ENCODE data around the gene EXOC1.
"Not testable (repeated sequence)": the region's sequence is repeated elsewhere in the genome, so short reads cannot be mapped to it uniquely, and the experiment has no call there.

EXOC1 gene, protein sequence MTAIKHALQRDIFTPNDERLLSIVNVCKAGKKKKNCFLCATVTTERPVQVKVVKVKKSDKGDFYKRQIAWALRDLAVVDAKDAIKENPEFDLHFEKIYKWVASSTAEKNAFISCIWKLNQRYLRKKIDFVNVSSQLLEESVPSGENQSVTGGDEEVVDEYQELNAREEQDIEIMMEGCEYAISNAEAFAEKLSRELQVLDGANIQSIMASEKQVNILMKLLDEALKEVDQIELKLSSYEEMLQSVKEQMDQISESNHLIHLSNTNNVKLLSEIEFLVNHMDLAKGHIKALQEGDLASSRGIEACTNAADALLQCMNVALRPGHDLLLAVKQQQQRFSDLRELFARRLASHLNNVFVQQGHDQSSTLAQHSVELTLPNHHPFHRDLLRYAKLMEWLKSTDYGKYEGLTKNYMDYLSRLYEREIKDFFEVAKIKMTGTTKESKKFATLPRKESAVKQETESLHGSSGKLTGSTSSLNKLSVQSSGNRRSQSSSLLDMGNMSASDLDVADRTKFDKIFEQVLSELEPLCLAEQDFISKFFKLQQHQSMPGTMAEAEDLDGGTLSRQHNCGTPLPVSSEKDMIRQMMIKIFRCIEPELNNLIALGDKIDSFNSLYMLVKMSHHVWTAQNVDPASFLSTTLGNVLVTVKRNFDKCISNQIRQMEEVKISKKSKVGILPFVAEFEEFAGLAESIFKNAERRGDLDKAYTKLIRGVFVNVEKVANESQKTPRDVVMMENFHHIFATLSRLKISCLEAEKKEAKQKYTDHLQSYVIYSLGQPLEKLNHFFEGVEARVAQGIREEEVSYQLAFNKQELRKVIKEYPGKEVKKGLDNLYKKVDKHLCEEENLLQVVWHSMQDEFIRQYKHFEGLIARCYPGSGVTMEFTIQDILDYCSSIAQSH

DNA sequence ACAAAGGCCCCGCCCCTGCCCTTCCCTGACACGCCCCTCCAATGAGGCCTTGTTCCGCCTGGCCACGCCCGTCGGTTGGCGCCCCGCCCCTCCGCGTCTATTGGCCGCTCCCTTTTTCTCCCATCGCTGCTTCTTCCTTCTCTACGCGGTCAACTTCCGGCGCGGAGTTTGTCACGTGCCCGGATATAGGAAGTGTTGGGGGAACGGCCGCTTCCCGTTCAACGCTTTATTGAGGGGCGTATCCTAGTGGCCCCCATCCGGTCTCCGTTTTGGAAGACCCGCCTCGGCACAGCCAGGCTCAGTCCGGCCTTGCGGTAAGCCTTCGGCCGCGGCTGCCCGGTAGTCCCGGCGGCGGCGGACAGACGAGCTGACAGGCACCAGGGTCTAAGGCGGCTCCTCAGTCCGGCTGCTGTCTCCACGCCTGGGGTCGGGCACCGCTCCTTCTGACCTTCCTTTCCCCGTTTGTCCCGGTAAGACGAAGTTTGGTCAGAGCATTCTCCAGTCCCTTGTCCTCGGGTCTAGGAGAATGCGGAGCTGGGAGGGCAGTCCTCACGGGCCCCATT is at the start of gene EXOC1:
Gene EXOC1, plus strand, starts transcription at position 165 of the 563 bp plus-strand sequence. CDS start 4,676 bp downstream, outside the sequence.
- in situ Hi-C loops (cut with MboI; ENCODE audit: low sequenced_read_pairs) = loop anchor here (25.0 kb wide), 1 partner anchor 466 kb away; the partner anchor contains the start of gene TMEM165

DNA sequence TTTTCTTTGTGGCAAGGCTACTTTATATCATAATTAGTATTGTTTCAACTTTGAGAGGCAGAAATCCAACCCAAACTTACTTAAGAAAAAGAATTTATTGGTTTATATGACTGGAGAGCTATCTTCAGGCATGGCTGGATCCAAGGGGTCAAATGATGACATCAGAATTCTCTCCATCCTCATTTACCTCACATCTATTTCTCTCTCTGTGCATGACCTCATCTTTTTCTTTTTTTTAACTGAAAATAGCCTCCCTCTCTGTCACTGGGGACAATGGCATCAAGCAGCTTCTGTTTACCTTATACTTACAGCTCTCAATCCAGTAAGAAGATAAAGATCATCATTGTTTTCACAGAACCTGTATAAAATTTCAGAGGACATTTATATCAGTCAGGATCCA is 45.9 kb upstream of the EXOC1 start:
- in situ Hi-C loops (cut with MboI; ENCODE audit: low sequenced_read_pairs) = no loop called here

DNA sequence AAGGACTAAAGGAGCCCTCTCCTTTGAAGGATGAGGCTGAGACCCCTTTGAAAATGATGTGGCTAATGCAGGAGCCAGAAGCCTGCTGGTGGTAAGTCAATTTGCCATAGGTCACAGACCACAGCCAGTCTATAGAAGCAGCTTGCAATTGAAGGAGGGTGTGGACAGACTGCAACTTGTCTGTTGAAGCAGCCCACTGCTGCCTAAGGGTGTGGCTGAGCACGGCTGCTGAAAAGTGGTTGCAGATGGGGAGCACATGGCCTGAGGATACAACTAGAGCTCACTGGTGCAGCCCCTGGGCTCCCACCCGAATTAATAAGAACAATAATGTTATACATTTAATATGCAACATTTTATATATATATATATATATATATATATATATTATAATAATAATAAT is 45.3 kb upstream of the EXOC1 start:
- in situ Hi-C loops (cut with MboI; ENCODE audit: low sequenced_read_pairs) = no loop called here

DNA sequence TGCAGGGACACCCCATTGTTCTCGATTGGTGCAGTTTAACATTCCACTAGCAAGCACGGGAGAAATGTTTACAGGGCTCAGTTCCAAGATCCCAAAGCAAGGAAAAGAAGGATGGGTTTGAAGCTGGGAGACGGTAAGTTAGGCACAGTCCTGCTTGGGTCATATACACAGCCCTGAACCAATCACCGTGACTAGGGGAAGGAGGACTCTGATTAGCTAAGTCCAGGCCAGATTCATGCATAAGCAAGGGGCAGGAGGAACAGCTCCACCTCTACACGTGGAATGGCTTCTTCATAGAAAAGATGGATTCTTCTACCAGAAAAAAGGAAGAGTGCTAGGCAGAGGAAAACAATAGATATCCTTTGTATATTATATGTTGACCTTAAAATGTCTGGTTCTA is 44.8 kb upstream of the EXOC1 start:
- in situ Hi-C loops (cut with MboI; ENCODE audit: low sequenced_read_pairs) = no loop called here

DNA sequence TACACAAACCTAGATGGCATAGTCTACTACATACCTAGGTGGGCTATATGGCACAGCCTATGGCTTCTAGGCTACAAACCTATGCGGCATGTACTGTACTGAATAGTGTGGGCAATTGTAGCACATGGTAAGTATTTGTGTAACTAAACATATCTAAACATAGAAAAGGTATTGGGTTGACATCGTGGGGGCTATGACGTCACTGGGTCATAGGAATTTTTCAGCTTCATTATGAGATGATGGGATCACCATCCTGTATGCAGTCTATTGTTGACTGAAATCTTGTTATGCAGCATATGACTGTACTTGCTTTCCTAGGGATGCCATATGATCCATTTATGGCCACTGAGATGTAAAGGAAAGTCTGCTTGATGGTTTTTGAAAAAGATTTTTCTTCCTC is 35.8 kb upstream of the EXOC1 start:
- in situ Hi-C loops (cut with MboI; ENCODE audit: low sequenced_read_pairs) = no loop called here

DNA sequence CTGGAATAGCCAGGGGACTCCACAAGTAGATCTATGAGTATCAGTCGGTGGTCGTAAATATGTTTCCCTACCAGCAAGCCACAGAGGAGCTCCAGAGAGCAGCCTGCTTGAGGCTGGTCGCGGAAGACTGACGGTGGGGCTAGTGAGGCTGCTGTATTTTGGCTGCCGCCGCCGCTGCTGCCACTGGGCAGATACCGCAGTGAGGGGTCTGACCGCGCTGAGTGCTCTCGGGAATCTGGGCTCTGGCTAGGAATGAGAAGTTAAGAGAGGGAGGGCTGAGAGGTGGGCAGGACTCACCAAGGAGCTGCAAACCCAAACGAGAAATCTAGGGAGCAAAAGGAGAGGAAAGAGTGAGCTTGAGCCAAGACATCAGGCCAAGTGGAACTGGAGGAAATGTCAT is 33.8 kb upstream of the EXOC1 start, which contains the start of gene EXOC1L:
Gene EXOC1L, plus strand, starts transcription at position 157 of the 400 bp plus-strand sequence. Its CDS starts 237 bp downstream, at position 394.
- in situ Hi-C loops (cut with MboI; ENCODE audit: low sequenced_read_pairs) = no loop called here

DNA sequence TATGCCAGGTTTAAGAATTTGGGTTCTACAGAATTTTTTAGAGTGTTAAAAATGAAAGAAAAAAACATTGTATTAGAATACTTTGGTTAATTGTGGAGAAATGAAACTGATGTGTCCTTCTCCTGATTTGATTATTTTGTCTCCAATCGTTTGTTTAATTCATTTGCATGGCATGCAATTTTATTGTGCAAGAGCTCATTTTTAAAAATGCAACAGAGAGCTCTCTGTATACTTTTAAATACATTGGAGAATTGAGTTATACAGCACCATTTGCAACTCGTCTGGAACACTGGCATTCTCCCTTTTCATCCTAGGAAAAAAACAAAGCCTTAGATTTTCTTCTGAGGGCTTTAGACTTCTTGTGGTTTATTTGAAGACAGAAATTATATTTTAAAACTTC is 33.2 kb upstream of the EXOC1 start:
- in situ Hi-C loops (cut with MboI; ENCODE audit: low sequenced_read_pairs) = no loop called here

DNA sequence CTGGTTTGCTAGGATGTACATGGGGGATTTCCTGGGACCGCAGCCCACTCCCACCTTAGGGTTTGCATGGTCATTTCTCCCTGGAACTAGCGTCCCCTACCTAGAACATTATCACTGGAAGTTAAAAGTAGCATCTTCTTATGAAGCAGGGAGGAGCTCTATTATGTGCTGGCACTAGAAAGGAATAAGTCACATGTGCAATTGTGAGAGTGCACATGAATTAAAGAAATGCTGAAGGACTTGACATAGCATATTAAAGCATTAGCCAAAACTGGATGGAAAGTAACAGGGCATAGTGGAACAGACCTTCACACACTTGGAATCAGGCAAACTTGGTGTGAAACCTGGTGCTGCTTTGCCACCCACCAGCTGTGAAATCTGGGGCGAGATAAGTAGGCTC is 31.1 kb upstream of the EXOC1 start:
- in situ Hi-C loops (cut with MboI; ENCODE audit: low sequenced_read_pairs) = no loop called here

DNA sequence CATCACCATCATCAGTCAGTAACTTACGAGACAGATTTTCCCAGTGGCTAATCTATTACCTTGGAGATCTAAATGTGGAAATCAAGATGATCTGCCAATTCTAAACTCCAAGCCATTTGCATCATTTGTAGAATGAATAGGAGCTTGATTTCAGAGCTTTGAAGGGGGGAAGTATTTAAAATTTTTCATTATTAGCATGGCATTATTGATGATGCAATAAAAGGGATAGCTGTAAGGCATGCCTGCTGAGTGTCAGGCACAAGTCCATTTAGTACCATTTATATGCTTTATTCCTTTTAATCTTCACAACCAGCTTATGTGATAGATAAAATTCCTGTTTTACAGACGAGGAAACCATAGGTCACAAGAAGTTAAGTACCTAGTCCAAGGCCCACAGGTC is 28.6 kb upstream of the EXOC1 start:
- in situ Hi-C loops (cut with MboI; ENCODE audit: low sequenced_read_pairs) = no loop called here

DNA sequence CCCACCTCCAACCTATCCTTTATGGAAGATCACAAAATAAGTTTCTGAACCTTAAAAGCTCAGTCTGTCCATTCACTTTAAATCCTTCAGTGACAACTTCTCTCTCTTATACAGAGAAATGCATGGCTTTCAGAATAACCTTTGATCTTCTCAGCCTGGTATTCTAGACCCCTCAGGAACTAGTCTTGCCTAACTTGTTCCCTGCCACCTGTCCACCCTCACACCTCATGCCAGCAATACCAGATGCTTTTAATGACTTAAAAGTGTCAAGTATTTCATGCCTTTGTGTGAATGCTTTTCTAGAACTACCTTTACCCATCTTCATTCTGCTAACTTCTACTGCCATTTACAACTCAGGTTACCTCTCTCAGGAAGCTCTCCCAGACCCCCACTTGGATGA is 26.5 kb upstream of the EXOC1 start:
- in situ Hi-C loops (cut with MboI; ENCODE audit: low sequenced_read_pairs) = no loop called here

DNA sequence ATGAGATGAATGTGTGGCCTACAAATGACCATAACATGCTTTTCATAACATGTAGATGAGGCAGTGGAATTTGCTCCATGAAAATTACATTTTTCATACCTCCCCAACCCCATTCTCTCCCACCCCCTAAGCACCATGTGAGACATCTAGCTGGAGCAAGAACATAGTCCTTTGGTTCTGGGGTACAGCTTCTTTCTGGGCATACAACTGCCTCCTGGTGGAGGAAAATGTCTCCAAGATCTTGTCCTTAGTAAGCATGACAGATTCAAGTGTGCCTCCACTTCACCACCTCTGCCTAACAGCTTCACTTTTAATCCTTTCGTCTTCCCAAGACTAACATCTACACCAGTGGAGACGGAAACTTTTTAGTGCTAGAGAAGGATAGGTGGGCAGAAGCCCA is 25.9 kb upstream of the EXOC1 start:
- in situ Hi-C loops (cut with MboI; ENCODE audit: low sequenced_read_pairs) = no loop called here

DNA sequence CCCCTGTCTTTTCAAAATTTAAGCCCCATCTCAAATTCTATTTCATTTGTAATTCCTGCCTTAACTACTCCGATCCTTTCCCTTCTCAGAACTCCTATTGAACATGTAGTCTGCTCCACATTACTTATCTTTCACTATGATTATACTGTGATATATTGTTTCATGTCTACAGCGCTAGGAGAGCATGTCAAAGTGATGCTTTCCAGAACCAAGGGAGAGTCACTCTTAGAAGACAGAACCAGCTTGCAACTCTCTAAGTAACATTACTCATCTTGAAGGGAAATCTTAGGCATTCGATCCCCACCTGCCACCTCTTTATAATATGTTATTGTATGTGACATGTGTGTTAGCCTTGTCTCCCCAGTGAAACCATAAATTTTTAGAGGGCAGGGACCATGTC is 23.4 kb upstream of the EXOC1 start:
- in situ Hi-C loops (cut with MboI; ENCODE audit: low sequenced_read_pairs) = no loop called here

DNA sequence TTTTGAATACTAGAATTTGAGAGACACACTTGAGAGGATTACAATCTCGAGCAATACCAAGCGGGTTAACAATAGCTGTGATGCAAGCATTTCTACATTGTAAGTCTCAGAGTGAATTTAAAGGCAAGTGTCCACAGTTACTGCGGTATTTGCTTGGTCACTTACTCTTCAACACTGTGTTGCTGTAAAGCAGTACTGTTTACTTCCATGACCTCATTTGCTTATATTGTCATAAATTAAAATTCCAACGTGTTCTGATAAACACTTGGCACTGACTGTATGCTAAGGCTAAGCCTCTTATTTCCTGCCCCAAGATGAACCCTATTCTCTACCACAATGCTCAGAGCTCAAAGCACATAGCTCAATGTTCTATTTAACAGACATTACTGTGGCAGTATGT is 22.7 kb upstream of the EXOC1 start:
- in situ Hi-C loops (cut with MboI; ENCODE audit: low sequenced_read_pairs) = no loop called here

DNA sequence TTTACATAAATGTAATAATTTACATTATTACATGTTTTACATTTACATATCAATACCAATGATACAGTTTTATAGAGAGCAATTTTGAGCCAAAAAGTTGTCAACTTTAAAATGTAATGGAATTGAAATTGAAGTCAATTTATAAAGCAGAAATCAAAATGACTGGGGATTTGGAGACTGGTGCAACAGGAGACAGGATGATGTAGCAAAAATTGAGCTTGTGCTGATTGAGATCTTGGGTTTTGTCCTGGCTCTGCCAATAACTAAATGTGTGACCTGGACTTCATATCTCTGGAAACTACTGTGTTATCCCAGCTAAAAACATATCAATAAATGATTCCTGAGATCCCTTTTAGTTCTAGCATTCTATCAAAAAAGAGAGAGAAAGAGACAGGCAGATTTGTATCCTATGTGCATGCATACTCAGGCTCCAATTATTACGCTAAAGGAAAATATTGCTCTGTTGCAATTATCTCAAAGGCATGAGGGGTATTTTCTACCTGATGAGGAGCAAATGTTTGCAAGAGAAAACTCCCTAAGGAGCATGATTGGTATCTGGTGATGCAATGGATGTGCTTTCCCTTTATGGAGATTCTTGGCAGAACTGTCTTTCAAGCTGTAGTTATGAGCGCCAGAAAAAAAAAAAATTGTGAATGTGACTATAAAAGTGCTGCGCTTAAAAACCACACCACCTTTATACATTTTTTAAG is 19.2 kb upstream of the EXOC1 start:
- in situ Hi-C loops (cut with MboI; ENCODE audit: low sequenced_read_pairs) = no loop called here

DNA sequence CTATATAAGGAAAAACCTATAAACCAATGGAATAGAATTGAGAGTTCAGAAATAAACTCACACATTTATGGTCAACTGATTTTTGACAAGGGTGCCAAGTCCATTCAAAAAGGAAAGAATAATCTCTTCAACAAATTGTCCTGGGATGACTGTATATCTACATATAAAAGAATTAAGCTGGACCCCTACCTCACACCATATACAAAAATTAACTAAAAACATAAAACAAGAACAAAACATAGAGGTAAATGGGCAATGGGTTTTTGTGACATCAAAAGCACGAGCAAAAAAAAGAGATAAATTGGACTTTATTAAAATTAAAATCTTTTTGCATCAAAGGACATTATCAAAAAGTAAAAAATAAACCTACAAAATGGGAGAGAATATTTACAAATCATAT is 15.5 kb upstream of the EXOC1 start:
- in situ Hi-C loops (cut with MboI; ENCODE audit: low sequenced_read_pairs) = no loop called here

DNA sequence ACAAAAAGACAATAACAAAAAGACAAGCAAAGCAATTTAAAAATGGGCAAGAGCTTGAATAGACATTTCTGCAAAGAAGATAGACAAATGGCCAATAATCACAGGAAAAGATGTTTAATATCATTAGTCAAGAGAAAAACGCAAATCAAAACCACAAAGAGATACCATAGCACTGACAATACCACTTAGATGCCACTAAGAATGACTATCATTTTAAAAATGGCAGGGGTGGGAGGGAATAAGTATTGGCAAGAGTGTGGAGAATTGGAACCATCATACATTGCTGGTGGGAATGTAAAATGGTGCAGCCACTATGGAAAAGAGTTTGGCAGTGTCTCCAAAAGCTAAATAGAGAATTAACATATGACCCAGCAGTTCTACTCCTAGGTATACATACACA is 15.1 kb upstream of the EXOC1 start:
- in situ Hi-C loops (cut with MboI; ENCODE audit: low sequenced_read_pairs) = no loop called here

DNA sequence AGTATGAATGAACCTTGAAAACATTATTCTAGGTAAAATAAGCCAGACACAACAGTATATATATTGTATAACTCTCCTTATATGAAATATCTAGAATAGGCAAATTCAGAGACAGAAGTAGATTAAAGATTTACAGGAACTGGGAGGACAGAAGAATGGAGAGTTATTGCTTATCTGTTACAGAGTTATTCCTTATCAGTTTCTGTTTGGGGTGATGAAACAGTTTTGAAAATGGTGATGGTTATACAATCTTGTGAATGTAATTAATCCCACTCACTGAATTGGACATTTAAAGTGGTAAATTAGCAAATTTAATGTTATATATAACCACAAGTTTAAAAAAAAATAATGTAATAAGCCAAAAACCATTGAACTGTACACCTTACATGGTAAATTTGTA is 14.5 kb upstream of the EXOC1 start:
- in situ Hi-C loops (cut with MboI; ENCODE audit: low sequenced_read_pairs) = no loop called here

DNA sequence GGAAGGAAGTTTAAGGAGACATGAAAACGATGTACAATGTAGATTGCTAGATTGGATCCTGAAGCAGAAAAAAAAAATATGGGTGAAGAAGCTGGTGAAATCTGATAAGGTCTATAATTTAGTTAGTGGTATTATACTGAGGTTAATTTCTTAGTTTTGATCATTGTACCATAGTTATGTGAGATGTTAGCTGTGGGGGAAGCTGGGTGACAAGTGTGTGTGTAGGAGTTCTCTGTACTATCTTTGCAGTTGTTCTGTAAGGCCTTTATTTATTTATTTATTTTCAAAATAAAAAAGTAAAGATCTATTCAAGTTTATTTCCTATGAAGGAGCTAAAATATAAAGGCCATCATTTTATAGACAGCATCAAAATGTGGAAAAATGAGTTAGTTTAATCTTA is 12.5 kb upstream of the EXOC1 start:
- in situ Hi-C loops (cut with MboI; ENCODE audit: low sequenced_read_pairs) = no loop called here

DNA sequence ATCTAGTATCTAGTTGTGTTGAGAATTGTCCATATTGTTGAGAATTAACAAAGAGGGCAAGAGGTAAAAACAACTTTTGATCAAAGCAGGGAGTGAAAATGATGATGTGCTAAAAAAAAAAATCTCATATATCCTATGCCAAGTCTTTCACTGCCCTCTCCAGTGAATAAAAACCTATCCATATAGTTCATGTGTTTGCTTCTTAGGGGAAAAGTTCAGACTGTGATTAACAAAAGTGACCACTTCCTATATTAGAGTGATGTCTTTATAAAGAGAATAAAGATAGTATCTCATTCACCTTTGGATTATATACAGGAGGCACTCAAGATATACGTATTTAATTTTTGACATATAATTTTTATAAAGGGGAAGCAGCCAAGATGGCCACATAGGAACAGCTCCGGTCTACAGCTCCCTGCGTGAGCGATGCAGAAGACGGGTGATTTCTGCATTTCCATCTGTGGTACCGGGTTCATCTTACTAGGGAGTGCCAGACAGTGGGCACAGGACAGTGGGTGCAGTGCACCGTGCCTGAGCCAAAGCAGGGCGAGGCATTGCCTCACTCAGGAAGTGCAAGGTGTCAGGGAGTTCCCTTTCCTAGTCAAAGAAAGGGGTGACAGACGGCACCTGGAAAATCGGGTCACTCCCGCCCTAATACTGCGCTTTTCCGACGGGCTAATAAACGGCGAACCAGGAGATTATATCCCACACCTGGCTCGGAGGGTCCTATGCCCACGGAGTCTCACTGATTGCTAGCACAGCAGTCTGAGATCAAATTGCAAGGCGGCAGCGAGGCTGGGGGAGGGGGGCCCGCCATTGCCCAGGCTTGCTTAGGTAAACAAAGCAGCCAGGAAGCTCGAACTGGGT is 11.8 kb upstream of the EXOC1 start:
- in situ Hi-C loops (cut with MboI; ENCODE audit: low sequenced_read_pairs) = not testable (repeated sequence)

DNA sequence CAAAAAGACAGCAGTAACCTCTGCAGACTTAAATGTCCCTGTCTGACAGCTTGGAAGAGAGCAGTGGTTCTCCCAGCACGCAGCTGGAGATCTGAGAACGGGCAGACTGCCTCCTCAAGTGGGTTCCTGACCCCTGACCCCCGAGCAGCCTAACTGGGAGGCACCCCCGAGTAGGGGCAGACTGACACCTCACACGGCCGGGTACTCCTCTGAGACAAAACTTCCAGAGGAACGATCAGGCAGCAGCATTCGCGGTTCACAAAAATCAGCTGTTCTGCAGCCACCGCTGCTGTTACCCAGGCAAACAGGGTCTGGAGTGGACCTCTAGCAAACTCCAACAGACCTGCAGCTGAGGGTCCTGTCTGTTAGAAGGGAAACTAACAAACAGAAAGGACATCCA is 11.1 kb upstream of the EXOC1 start:
- in situ Hi-C loops (cut with MboI; ENCODE audit: low sequenced_read_pairs) = not testable (repeated sequence)
